Esophagus mucosa (tissue), 1 donor: ENCODE data around the gene GPX6. TPM values are rescaled to one million over a fixed set of nuclear protein-coding genes. Genes with fewer than 3 reads are reported as not detected.
"Not testable (repeated sequence)": the region's sequence is repeated elsewhere in the genome, so short reads cannot be mapped to it uniquely, and the experiment has no call there.

Experiments used
- ATAC-seq: fragments of 200-7000 bp; cut with Tn5 transposase; one replicate; pipeline ENCODE4 v1.9.1; 2020
- total RNA-seq: library from RNA; stranded (reverse); gene quantifications from one replicate; pipeline ENCODE4 v1.2.4, GENCODE V29; 2023
- donor health status: DM: yes; HTN: yes; CAD: no.

GPX6 gene
- not detected for total RNA-seq

- no peak for ATAC-seq
Measured at GRCh38 chr6:28515676-28516075, at the start of gene GPX6. TSS of gene GPX6 (minus strand) at chr6:28515793. CDS start at chr6:28515743, 50 bp downstream.

- ATAC-seq, result no peak
Measured at GRCh38 chr6:28563430-28564095, 48.0 kb upstream of the GPX6 start.

GRCh38 chr6:28558629-28559028 is 43.0 kb upstream of the GPX6 start:
- no peak for ATAC-seq

GRCh38 chr6:28555136-28555535 is 39.5 kb upstream of the GPX6 start:
- ATAC-seq, result no peak

- ATAC-seq, result no peak
Measured at GRCh38 chr6:28553986-28554881, 38.6 kb upstream of the GPX6 start.

- no peak for ATAC-seq
Measured at GRCh38 chr6:28553384-28553985, 37.9 kb upstream of the GPX6 start.

GRCh38 chr6:28551891-28552666 is 36.5 kb upstream of the GPX6 start:
- ATAC-seq, result no peak

- not testable (repeated sequence) for ATAC-seq
Measured at GRCh38 chr6:28547003-28547402, 31.4 kb upstream of the GPX6 start.

- no peak for ATAC-seq
Measured at GRCh38 chr6:28545955-28546354, 30.4 kb upstream of the GPX6 start.

GRCh38 chr6:28543651-28544610 is 28.3 kb upstream of the GPX6 start:
- no peak for ATAC-seq

GRCh38 chr6:28542440-28543296 is 27.1 kb upstream of the GPX6 start:
- peak; percentile 65 for ATAC-seq

GRCh38 chr6:28541996-28542395 is 26.4 kb upstream of the GPX6 start:
- no peak for ATAC-seq

GRCh38 chr6:28537509-28538140 is 22.0 kb upstream of the GPX6 start:
- ATAC-seq, result no peak

- ATAC-seq, result no peak
Measured at GRCh38 chr6:28537065-28537464, 21.5 kb upstream of the GPX6 start.

GRCh38 chr6:28534875-28535274 is 19.3 kb upstream of the GPX6 start:
- no peak for ATAC-seq

GRCh38 chr6:28534306-28534705 is 18.7 kb upstream of the GPX6 start:
- no peak for ATAC-seq

- ATAC-seq, result no peak
Measured at GRCh38 chr6:28531479-28532128, 16.0 kb upstream of the GPX6 start.

GRCh38 chr6:28530777-28531176 is 15.2 kb upstream of the GPX6 start:
- no peak for ATAC-seq

GRCh38 chr6:28525496-28526039 is 10.0 kb upstream of the GPX6 start, which contains the start of gene GPX5:
TSS of gene GPX5 (plus strand) at chr6:28525881. CDS start at chr6:28526014, 133 bp downstream.
- no peak for ATAC-seq
